Measurements from ENCODE around the gene CFAP97D2.
"Not testable (repeated sequence)": the region's sequence is repeated elsewhere in the genome, so short reads cannot be mapped to it uniquely, and the experiment has no call there.

The CFAP97D2 gene

GRCh38 chr13:114147803-114148520, 31.1 kb upstream of the CFAP97D2 start:
- DNase-seq (ENCODE audit: low read depth, low spot score) = no peak
- no peak overlapping the region for H3K4me3 ChIP-seq (ENCODE audit: low read depth, low read length)
- TF ChIP-seq CTCF (IDR thresholded peaks at IDR 0.05; ENCODE audit: low read depth, low read length) = no peak
- in situ Hi-C loops (cut with HindIII; ENCODE audit: low sequenced_read_pairs) = no loop called here

GRCh38 chr13:114148521-114148855, 30.6 kb upstream of the CFAP97D2 start:
- H3K4me3 ChIP-seq (ENCODE audit: low read depth, low read length) = no peak overlapping the region
- in situ Hi-C loops (cut with HindIII; ENCODE audit: low sequenced_read_pairs) = no loop called here
- no peak for TF ChIP-seq CTCF (IDR thresholded peaks at IDR 0.05; ENCODE audit: low read depth, low read length)
- DNase-seq (ENCODE audit: low read depth, low spot score) = no peak

GRCh38 chr13:114148886-114149285, 30.2 kb upstream of the CFAP97D2 start:
- DNase-seq (ENCODE audit: low read depth, low spot score); H3K4me3 ChIP-seq (ENCODE audit: low read depth, low read length); in situ Hi-C loops (cut with HindIII; ENCODE audit: low sequenced_read_pairs): not testable (repeated sequence)

GRCh38 chr13:114149774-114150740, 29.0 kb upstream of the CFAP97D2 start:
- no peak overlapping the region for H3K4me3 ChIP-seq (ENCODE audit: low read depth, low read length)
- TF ChIP-seq CTCF (IDR thresholded peaks at IDR 0.05; ENCODE audit: low read depth, low read length) = no peak
- in situ Hi-C loops (cut with HindIII; ENCODE audit: low sequenced_read_pairs) = no loop called here
- DNase-seq (ENCODE audit: low read depth, low spot score) = no peak

GRCh38 chr13:114151031-114151430, 28.0 kb upstream of the CFAP97D2 start:
- no peak for TF ChIP-seq CTCF (IDR thresholded peaks at IDR 0.05; ENCODE audit: low read depth, low read length)
- in situ Hi-C loops (cut with HindIII; ENCODE audit: low sequenced_read_pairs) = no loop called here
- DNase-seq (ENCODE audit: low read depth, low spot score) = no peak
- H3K4me3 ChIP-seq (ENCODE audit: low read depth, low read length) = no peak overlapping the region

DNA sequence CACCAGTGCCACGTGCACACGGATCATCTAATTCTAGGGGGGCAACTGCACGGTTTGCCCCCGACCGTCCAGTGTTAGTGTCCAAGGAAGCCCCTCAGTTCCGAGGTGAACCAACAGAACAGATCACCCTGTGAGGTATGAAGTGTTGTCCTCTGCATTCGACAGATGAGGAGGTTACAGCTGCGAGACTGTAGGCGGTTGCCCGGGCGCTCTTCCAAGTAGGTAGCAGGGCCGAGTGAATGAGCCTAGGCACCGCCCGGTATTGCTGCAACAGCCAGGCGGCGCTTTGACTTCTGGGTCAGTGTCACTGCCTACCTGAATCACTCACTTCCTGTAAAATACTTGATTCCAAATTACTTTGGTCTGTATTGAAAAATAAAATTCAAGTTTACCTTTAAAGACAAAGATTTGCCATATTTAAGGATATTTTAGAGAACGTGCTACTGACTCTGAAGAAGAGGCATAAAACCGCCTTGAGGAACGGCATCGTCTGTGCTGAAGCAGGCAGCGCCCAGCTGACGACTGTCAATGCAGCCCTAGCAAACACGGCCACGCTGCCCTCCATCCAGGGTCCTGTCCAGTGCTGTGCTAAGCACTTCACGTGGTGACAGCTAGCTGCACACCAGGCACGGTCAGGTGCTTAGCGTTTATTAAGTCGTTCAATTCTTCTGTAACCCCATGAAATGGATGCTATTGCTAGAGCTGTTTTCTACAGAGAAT, 27.3 kb upstream of the CFAP97D2 start:
- DNase-seq (ENCODE audit: low read depth, low spot score) = no peak
- TF ChIP-seq CTCF (IDR thresholded peaks at IDR 0.05; ENCODE audit: low read depth, low read length) = no peak
- no peak overlapping the region for H3K4me3 ChIP-seq (ENCODE audit: low read depth, low read length)
- in situ Hi-C loops (cut with HindIII; ENCODE audit: low sequenced_read_pairs) = no loop called here
